HL-60 (cell line): Measurements from ENCODE around the gene CDK6.

ENCODE experiments used
- DNase-seq, 2 experiments: peaks; one replicate each; pipeline ENCODE4 v3.0.0-alpha.2; 2010 to 2020; ENCODE audit warnings: low read depth in 1 of 2, low spot score in 1 of 2
- H3K27ac ChIP-seq: fragments of 250-450 bp; sonication (Bioruptor Pico); replicated peaks from 2 replicates; pipeline ENCODE4 v1.5.1; 2020; ENCODE audit warnings: mild to moderate bottlenecking, moderate library complexity
- H3K27me3 ChIP-seq: fragments of 250-450 bp; sonication (Bioruptor Pico); 2 replicates; pipeline ENCODE4 v1.5.1; 2021; ENCODE audit warnings: mild to moderate bottlenecking, moderate library complexity; ENCODE audit not compliant: insufficient read depth, poor library complexity, severe bottlenecking
- H3K4me3 ChIP-seq: replicated peaks from 2 replicates; pipeline ENCODE4 v1.5.1; 2011; ENCODE audit warnings: mild to moderate bottlenecking, control low read depth, low read length; ENCODE audit not compliant: insufficient read depth
- CTCF ChIP-seq: IDR thresholded peaks from one replicate; pipeline ENCODE4 v1.5.1; 2011; ENCODE audit warnings: low read length, control low read depth, inconsistent platforms; ENCODE audit not compliant: insufficient read depth
- GABPA ChIP-seq: IDR thresholded peaks from 2 replicates; pipeline ENCODE4 v1.6.1; 2012; ENCODE audit warnings: low read depth
- POLR2AphosphoS5 ChIP-seq: IDR thresholded peaks from 2 replicates; pipeline ENCODE4 v1.6.1; 2012; ENCODE audit warnings: low read depth
- REST ChIP-seq: IDR thresholded peaks from 2 replicates; pipeline ENCODE4 v1.6.1; 2012; ENCODE audit warnings: low read depth; ENCODE audit not compliant: insufficient replicate concordance
- SPI1 ChIP-seq: IDR thresholded peaks from 2 replicates; pipeline ENCODE4 v1.6.1; 2012; ENCODE audit warnings: low read depth, mild to moderate bottlenecking, borderline replicate concordance

Gene CDK6

GRCh38 chr7:92797284-92797683 lies 39.1 kb downstream of the CDK6 start:
- TF ChIP-seq REST (no peak), GABPA (no peak), SPI1 (no peak), CTCF (no peak), POLR2AphosphoS5 (no peak)
- H3K27ac ChIP-seq = no peak overlapping the region
- no peak overlapping the region for H3K4me3 ChIP-seq
- DNase-seq = no peak
- no peaks in the 10 kb centered on the region for H3K27me3 ChIP-seq

GRCh38 chr7:92794831-92795230 lies 41.5 kb downstream of the CDK6 start:
- no peaks in the 10 kb centered on the region for H3K27me3 ChIP-seq
- no peak for DNase-seq
- no peak for TF ChIP-seq SPI1
- TF ChIP-seq CTCF = no peak
- no peak for TF ChIP-seq REST
- no peak for TF ChIP-seq GABPA
- TF ChIP-seq POLR2AphosphoS5 = no peak
- H3K27ac ChIP-seq = no peak overlapping the region
- H3K4me3 ChIP-seq = no peak overlapping the region

GRCh38 chr7:92794391-92794790 lies 42.0 kb downstream of the CDK6 start:
- Histone ChIP-seq H3K27ac (no peak overlapping the region), H3K27me3 (no peaks in the 10 kb centered on the region), H3K4me3 (no peak overlapping the region)
- DNase-seq = no peak
- no peak for TF ChIP-seq POLR2AphosphoS5
- TF ChIP-seq REST = no peak
- no peak for TF ChIP-seq GABPA
- TF ChIP-seq CTCF = no peak
- TF ChIP-seq SPI1 = no peak
